ENCODE measurements around the gene SBK3. TPM values are rescaled to one million over a fixed set of nuclear protein-coding genes. Genes with fewer than 3 reads are reported as not detected.

Gene SBK3
- total RNA-seq, 1 experiment from 2014 or later, result 2.4 TPM

DNA sequence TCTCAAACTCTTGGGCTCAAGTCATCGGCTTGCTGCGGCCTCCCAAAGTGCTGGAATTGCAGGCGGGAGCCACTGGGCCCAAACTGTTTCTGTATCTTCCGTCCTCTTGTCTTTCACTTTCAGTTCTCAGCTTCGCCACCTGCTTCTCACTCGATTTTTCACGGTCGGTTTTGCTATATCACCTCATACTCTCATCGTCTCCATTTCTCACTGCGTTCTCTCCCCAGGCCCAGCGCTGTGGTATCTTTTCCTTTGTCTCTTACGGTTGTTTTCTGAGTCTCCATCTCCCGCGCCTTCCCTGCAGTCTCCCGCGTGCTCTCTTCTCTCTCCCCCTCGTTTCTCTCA is 42.2 kb downstream of the SBK3 start:
- Histone ChIP-seq H3K9me3 (peaks cover 8% of the 10 kb centered on the region; the same call in 1 of the 2 replicates), H3K36me3 (ENCODE audit: control insufficient read depth, insufficient read depth, low read length) (no peaks in the 10 kb centered on the region), H3K4me3 (ENCODE audit: low read depth, low read length) (peak overlapping the region; percentile 37), H3K27me3 (replicated peaks; ENCODE audit: control insufficient read depth, insufficient read depth, low read length) (no peaks in the 10 kb centered on the region), H3K4me1 (peaks cover 8% of the 10 kb centered on the region; the same call in 1 of the 2 replicates)
- peaks cover 18% of the 10 kb centered on the region for H3K4me1 Mint-ChIP-seq (ENCODE audit: low read depth, unreplicated experiment)
- no TSS peak for BruUV-seq (replicated peaks)
- H3K27me3 Mint-ChIP-seq (ENCODE audit: insufficient read depth, unreplicated experiment), result peaks cover 8% of the 10 kb centered on the region
- intact Hi-C loops (cut with micrococcal nuclease; ENCODE audit: unreplicated experiment), result loop anchor here (1.0 to 10.0 kb wide), 3 partner anchors 42 to 129 kb away; partner anchors contain the start of genes ISOC2 and UBE2S
- peak overlapping the region; percentile 93 for H3K27ac Mint-ChIP-seq (ENCODE audit: unreplicated experiment)
- no peak for TF ChIP-seq CTCF (IDR thresholded peaks at IDR 0.05; ENCODE audit: insufficient read depth in 1 of 2, low read depth in 1 of 2, low read length in 1 of 2, severe bottlenecking in 1 of 2, unreplicated experiment in 1 of 2)
- ChIA-PET CTCF (interaction anchor here (0.8 to 2.8 kb wide), 11 partner anchors 9 to 362 kb away, joined by 3 to 35 read pairs (median 8); partner anchors contain the start of genes KMT5C, ZNF628 and ZNF784), POLR2A (no interaction called here)
- DNase-seq, result no peak
- H3K36me3 Mint-ChIP-seq (ENCODE audit: insufficient read depth, unreplicated experiment), result peaks cover 20% of the 10 kb centered on the region
- H3K9me3 Mint-ChIP-seq (ENCODE audit: unreplicated experiment), result peaks cover 18% of the 10 kb centered on the region
- peak overlapping the region; percentile 87 for H3K4me3 Mint-ChIP-seq (ENCODE audit: unreplicated experiment)

- TF ChIP-seq CTCF (IDR thresholded peaks at IDR 0.05; ENCODE audit: insufficient read depth in 1 of 2, low read depth in 1 of 2, low read length in 1 of 2, severe bottlenecking in 1 of 2, unreplicated experiment in 1 of 2), result no peak
- Histone ChIP-seq H3K4me1 (peaks cover 8% of the 10 kb centered on the region; the same call in 1 of the 2 replicates), H3K9me3 (peaks cover 8% of the 10 kb centered on the region; the same call in 1 of the 2 replicates), H3K36me3 (ENCODE audit: control insufficient read depth, insufficient read depth, low read length) (no peaks in the 10 kb centered on the region), H3K27me3 (replicated peaks; ENCODE audit: control insufficient read depth, insufficient read depth, low read length) (no peaks in the 10 kb centered on the region), H3K4me3 (ENCODE audit: low read depth, low read length) (no peak overlapping the region)
- BruUV-seq (replicated peaks), result TSS peak; percentile 46
- Mint-ChIP-seq H3K4me1 (ENCODE audit: low read depth, unreplicated experiment) (peaks cover 18% of the 10 kb centered on the region), H3K9me3 (ENCODE audit: unreplicated experiment) (peaks cover 18% of the 10 kb centered on the region), H3K4me3 (ENCODE audit: unreplicated experiment) (no peak overlapping the region), H3K36me3 (ENCODE audit: insufficient read depth, unreplicated experiment) (peaks cover 20% of the 10 kb centered on the region), H3K27ac (ENCODE audit: unreplicated experiment) (no peak overlapping the region), H3K27me3 (ENCODE audit: insufficient read depth, unreplicated experiment) (peaks cover 8% of the 10 kb centered on the region)
- intact Hi-C loops (cut with micrococcal nuclease; ENCODE audit: unreplicated experiment), result loop anchor here (5.0 to 10.0 kb wide), 2 partner anchors 98 to 130 kb away; partner anchors contain the start of gene UBE2S
- CTCF ChIA-PET, result interaction anchor here (2.8 kb wide), 1 partner anchor 35 kb away, joined by 35 read pairs; no protein-coding TSS in a partner anchor
- DNase-seq, result no peak
- POLR2A ChIA-PET, result no interaction called here
Measured at GRCh38 chr19:55502197-55502952, 43.0 kb downstream of the SBK3 start.

DNA sequence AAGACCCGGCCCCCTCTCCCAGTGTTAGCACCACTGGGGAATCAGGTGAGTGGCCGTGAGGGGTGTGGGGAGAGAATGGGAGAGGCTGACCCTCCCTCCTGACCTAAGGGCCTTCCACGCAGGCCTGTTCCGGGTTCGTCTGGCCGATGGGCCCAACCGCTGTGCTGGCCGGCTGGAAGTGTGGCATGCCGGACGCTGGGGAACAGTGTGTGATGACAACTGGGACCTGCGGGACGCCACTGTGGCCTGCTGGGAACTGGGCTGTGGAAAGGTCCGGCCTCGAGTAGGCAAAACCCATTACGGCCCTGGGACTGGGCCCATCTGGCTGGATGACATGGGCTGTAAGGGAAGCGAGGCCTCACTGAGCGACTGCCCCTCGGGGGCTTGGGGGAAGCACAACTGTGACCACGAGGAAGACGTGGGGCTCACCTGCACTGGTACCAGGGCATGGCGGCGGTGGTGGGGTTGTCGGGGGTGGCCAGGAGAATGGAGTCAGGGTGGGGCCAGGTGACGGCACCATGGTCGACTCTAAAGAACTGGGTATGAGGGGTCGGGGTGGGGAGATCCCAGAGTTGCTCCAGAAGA is 44.9 kb downstream of the SBK3 start:
- DNase-seq, result no peak
- Histone ChIP-seq H3K36me3 (ENCODE audit: control insufficient read depth, insufficient read depth, low read length) (no peaks in the 10 kb centered on the region), H3K4me3 (ENCODE audit: low read depth, low read length) (no peak overlapping the region), H3K4me1 (peaks cover 8% of the 10 kb centered on the region; the same call in 1 of the 2 replicates), H3K27me3 (replicated peaks; ENCODE audit: control insufficient read depth, insufficient read depth, low read length) (no peaks in the 10 kb centered on the region), H3K9me3 (peaks cover 4% of the 10 kb centered on the region; the same call in 1 of the 2 replicates)
- Mint-ChIP-seq H3K4me3 (ENCODE audit: unreplicated experiment) (no peak overlapping the region), H3K4me1 (ENCODE audit: low read depth, unreplicated experiment) (peaks cover 18% of the 10 kb centered on the region), H3K36me3 (ENCODE audit: insufficient read depth, unreplicated experiment) (peaks cover 20% of the 10 kb centered on the region), H3K27ac (ENCODE audit: unreplicated experiment) (no peak overlapping the region), H3K9me3 (ENCODE audit: unreplicated experiment) (peaks cover 18% of the 10 kb centered on the region), H3K27me3 (ENCODE audit: insufficient read depth, unreplicated experiment) (peaks cover 8% of the 10 kb centered on the region)
- ChIA-PET CTCF (no interaction called here), POLR2A (no interaction called here)
- no peak for TF ChIP-seq CTCF (IDR thresholded peaks at IDR 0.05; ENCODE audit: insufficient read depth in 1 of 2, low read depth in 1 of 2, low read length in 1 of 2, severe bottlenecking in 1 of 2, unreplicated experiment in 1 of 2)
- intact Hi-C loops (cut with micrococcal nuclease; ENCODE audit: unreplicated experiment), result loop anchor here (5.0 to 10.0 kb wide), 2 partner anchors 96 to 132 kb away; partner anchors contain the start of gene UBE2S
- BruUV-seq (replicated peaks), result no TSS peak

Data from Caco-2 (cell line).